ENCODE results near the gene TEX35.

GRCh38 chr1:178528228-178528952 lies 15.5 kb downstream of the TEX35 start:
- TF ChIP-seq POLR2AphosphoS5 (IDR thresholded peaks at IDR 0.05; ENCODE audit: borderline replicate concordance, low read depth, low read length) (no peak), EZH2 (IDR thresholded peaks at IDR 0.05) (no peak), FOXP2 (optimal IDR thresholded peaks at IDR 0.05; ENCODE audit: control extremely low read depth, extremely low read length, insufficient read depth) (no peak)
